Activated CD4-positive, alpha-beta T cell treated with anti-CD3 and anti-CD28 coated beads, Interleukin-10, Interleukin-2, amounts not matched to agents 100 ng/mL and 50 ng/mL, durations not matched to agents 16 hours and 8 hours (primary cell): ENCODE results near the gene NRCAM.
"Not testable (repeated sequence)": the region's sequence is repeated elsewhere in the genome, so short reads cannot be mapped to it uniquely, and the experiment has no call there.

ENCODE experiments used
- DNase-seq: peaks from one replicate; pipeline ENCODE4 v3.0.0-alpha.2; 2020

The NRCAM gene

GRCh38 chr7:108393097-108393496, 63.1 kb downstream of the NRCAM start:
- DNase-seq = not testable (repeated sequence)

- DNase-seq = not testable (repeated sequence)
These were observed 68.5 kb downstream of the NRCAM start for GRCh38 chr7:108387686-108388085.

- no peak for DNase-seq
These were observed 70.3 kb downstream of the NRCAM start for GRCh38 chr7:108385834-108386422.

GRCh38 chr7:108384716-108385483, 71.3 kb downstream of the NRCAM start:
- DNase-seq = no peak

- DNase-seq = no peak
These were observed 73.3 kb downstream of the NRCAM start for GRCh38 chr7:108382932-108383331.

GRCh38 chr7:108380517-108380916, 75.7 kb downstream of the NRCAM start:
- DNase-seq = no peak

- no peak for DNase-seq
These were observed 80.0 kb downstream of the NRCAM start for GRCh38 chr7:108376206-108376605.

GRCh38 chr7:108375668-108376067, 80.6 kb downstream of the NRCAM start:
- no peak for DNase-seq

- no peak for DNase-seq
These were observed 81.3 kb downstream of the NRCAM start for GRCh38 chr7:108374899-108375298.

GRCh38 chr7:108372618-108373017, 83.6 kb downstream of the NRCAM start:
- no peak for DNase-seq

GRCh38 chr7:108370616-108371015, 85.6 kb downstream of the NRCAM start:
- DNase-seq = no peak

GRCh38 chr7:108368466-108368865, 87.8 kb downstream of the NRCAM start:
- DNase-seq = no peak

GRCh38 chr7:108367946-108368345, 88.3 kb downstream of the NRCAM start:
- no peak for DNase-seq

- no peak for DNase-seq
These were observed 88.9 kb downstream of the NRCAM start for GRCh38 chr7:108367314-108367713.

GRCh38 chr7:108363659-108364058, 92.6 kb downstream of the NRCAM start:
- DNase-seq = no peak

- no peak for DNase-seq
These were observed 96.0 kb downstream of the NRCAM start for GRCh38 chr7:108360058-108360800.

- no peak for DNase-seq
These were observed 97.7 kb downstream of the NRCAM start for GRCh38 chr7:108358553-108358952.

- no peak for DNase-seq
These were observed 104.5 kb downstream of the NRCAM start for GRCh38 chr7:108351729-108352131.

GRCh38 chr7:108348913-108349312, 107.3 kb downstream of the NRCAM start:
- DNase-seq = no peak

- no peak for DNase-seq
These were observed 108.6 kb downstream of the NRCAM start for GRCh38 chr7:108347616-108348015.

- no peak for DNase-seq
These were observed 110.4 kb downstream of the NRCAM start for GRCh38 chr7:108345710-108346336.

- DNase-seq = no peak
These were observed 115.3 kb downstream of the NRCAM start for GRCh38 chr7:108340856-108341411.

GRCh38 chr7:108340406-108340805, 115.8 kb downstream of the NRCAM start:
- DNase-seq = not testable (repeated sequence)
